Stimulated activated CD4-positive, alpha-beta T cell treated with anti-CD3 and anti-CD28 coated beads, Interleukin-2, amount 100 ng/mL, for 4 hours (primary cell): ENCODE measurements around the gene TSPAN6.

Experiments used
- DNase-seq: peaks from one replicate; pipeline ENCODE4 v3.0.0-alpha.2; 2020; ENCODE audit warnings: low read depth

The TSPAN6 gene

GRCh38 chrX:100584611-100585010 is 52.0 kb downstream of the TSPAN6 start, which contains the start of gene TNMD:
Gene TNMD, plus strand, starts transcription at chrX:100584936. Its CDS starts 83 bp downstream, at chrX:100585019.
- DNase-seq, result no peak
